ENCODE results near the gene RMND1.
"Not testable (repeated sequence)": the region's sequence is repeated elsewhere in the genome, so short reads cannot be mapped to it uniquely, and the experiment has no call there.

Gene RMND1

GRCh38 chr6:151451417-151451949 lies 443 bp downstream of the RMND1 start:
- no peak for DNase-seq

GRCh38 chr6:151450928-151451327 lies 998 bp downstream of the RMND1 start:
- not testable (repeated sequence) for DNase-seq

GRCh38 chr6:151448623-151449022 lies 3.3 kb downstream of the RMND1 start:
- no peak for DNase-seq

- no peak for DNase-seq
Observed at GRCh38 chr6:151447237-151447636, 4.7 kb downstream of the RMND1 start.

GRCh38 chr6:151445482-151445881 lies 6.4 kb downstream of the RMND1 start:
- DNase-seq = no peak

- no peak for DNase-seq
Observed at GRCh38 chr6:151443911-151444621, 7.9 kb downstream of the RMND1 start.

- DNase-seq = no peak
Observed at GRCh38 chr6:151443454-151443853, 8.5 kb downstream of the RMND1 start.

GRCh38 chr6:151442371-151442770 lies 9.6 kb downstream of the RMND1 start:
- DNase-seq = no peak

- DNase-seq = no peak
Observed at GRCh38 chr6:151441390-151442166, 10.3 kb downstream of the RMND1 start.

- DNase-seq = no peak
Observed at GRCh38 chr6:151440930-151441329, 11.0 kb downstream of the RMND1 start.

GRCh38 chr6:151440498-151440897 lies 11.4 kb downstream of the RMND1 start:
- DNase-seq = no peak

GRCh38 chr6:151437401-151437800 lies 14.5 kb downstream of the RMND1 start:
- no peak for DNase-seq

- no peak for DNase-seq
Observed at GRCh38 chr6:151436802-151437201, 15.1 kb downstream of the RMND1 start.

- DNase-seq = no peak
Observed at GRCh38 chr6:151436300-151436699, 15.6 kb downstream of the RMND1 start.

GRCh38 chr6:151434369-151434768 lies 17.6 kb downstream of the RMND1 start:
- no peak for DNase-seq

GRCh38 chr6:151432651-151433050 lies 19.3 kb downstream of the RMND1 start:
- no peak for DNase-seq

GRCh38 chr6:151431337-151431736 lies 20.6 kb downstream of the RMND1 start:
- DNase-seq = no peak

- DNase-seq = no peak
Observed at GRCh38 chr6:151430886-151431285, 21.0 kb downstream of the RMND1 start.

- DNase-seq = no peak
Observed at GRCh38 chr6:151428093-151428735, 23.7 kb downstream of the RMND1 start.

- DNase-seq = no peak
Observed at GRCh38 chr6:151425561-151425960, 26.4 kb downstream of the RMND1 start.

GRCh38 chr6:151422981-151423380 lies 28.9 kb downstream of the RMND1 start:
- DNase-seq = no peak

- DNase-seq = no peak
Observed at GRCh38 chr6:151417477-151417876, 34.4 kb downstream of the RMND1 start.

GRCh38 chr6:151414641-151415260 lies 37.2 kb downstream of the RMND1 start:
- DNase-seq = no peak

Measured in NCI-H446 (cell line).